Measurements from ENCODE around the gene KAZN.
"Not testable (repeated sequence)": the region's sequence is repeated elsewhere in the genome, so short reads cannot be mapped to it uniquely, and the experiment has no call there.

The KAZN gene

GRCh38 chr1:14963791-14964710, 365.6 kb downstream of the KAZN start:
- not testable (repeated sequence) for H2BK5ac ChIP-seq (ENCODE audit: low read depth, low read length, poor library complexity); H3K23ac ChIP-seq (ENCODE audit: low read length); H3K18ac ChIP-seq (ENCODE audit: low read length); H3K9ac ChIP-seq (ENCODE audit: low read length); H4K12ac ChIP-seq (ENCODE audit: low read depth, low read length); H2BK120ac ChIP-seq (ENCODE audit: insufficient read depth, low read length, poor library complexity); H3K14ac ChIP-seq (ENCODE audit: low read length); H2BK12ac ChIP-seq (ENCODE audit: low read length); DNase-seq; H3K4me2 ChIP-seq (ENCODE audit: low read length); H3K4ac ChIP-seq (ENCODE audit: low read depth, low read length); H3K79me1 ChIP-seq (ENCODE audit: low read length); H2AK5ac ChIP-seq (ENCODE audit: low read length); H3K27me3 ChIP-seq (ENCODE audit: insufficient read depth, low read length); H3K4me3 ChIP-seq (ENCODE audit: low read depth, low read length); H3K27ac ChIP-seq (ENCODE audit: low read depth, low read length); H2AFZ ChIP-seq (ENCODE audit: insufficient read depth, low read length, poor library complexity); H4K8ac ChIP-seq (ENCODE audit: low read depth, low read length); H3K4me1 ChIP-seq (ENCODE audit: control insufficient read depth in 1 of 2, insufficient read depth in 2 of 2, low read length in 2 of 2); H3K79me2 ChIP-seq (ENCODE audit: control insufficient read depth, insufficient read depth, low read length, poor library complexity); H4K91ac ChIP-seq (ENCODE audit: low read depth, low read length)
- H3K9me3 ChIP-seq (ENCODE audit: insufficient read depth, low read depth, low read length): peaks cover 10% of the 10 kb centered on the region
- peaks cover 34 to 39% of the 10 kb centered on the region in 2 experiments for H3K36me3 ChIP-seq (ENCODE audit: control insufficient read depth in 1 of 2, insufficient read depth in 2 of 2, low read length in 2 of 2)
- WGBS (ENCODE audit: extremely low coverage, insufficient coverage, insufficient read length): no CpG with 5 or more reads among the region's 10 CpGs

- Histone ChIP-seq H3K79me1 (ENCODE audit: low read length) (peaks cover 6% of the 10 kb centered on the region), H3K36me3 (ENCODE audit: control insufficient read depth in 1 of 2, insufficient read depth in 2 of 2, low read length in 2 of 2) (peaks cover 33 to 40% of the 10 kb centered on the region in 2 experiments), H3K79me2 (ENCODE audit: control insufficient read depth, insufficient read depth, low read length, poor library complexity) (no peaks in the 10 kb centered on the region), H3K4me3 (ENCODE audit: low read depth, low read length) (no peak overlapping the region), H3K4me1 (ENCODE audit: control insufficient read depth in 1 of 2, insufficient read depth in 2 of 2, low read length in 2 of 2) (peaks cover 11 to 12% of the 10 kb centered on the region in 2 experiments), H3K14ac (ENCODE audit: low read length) (no peak overlapping the region), H4K12ac (ENCODE audit: low read depth, low read length) (no peak overlapping the region), H3K18ac (ENCODE audit: low read length) (no peak overlapping the region), H3K27ac (ENCODE audit: low read depth, low read length) (no peak overlapping the region), H4K8ac (ENCODE audit: low read depth, low read length) (no peak overlapping the region), H4K91ac (ENCODE audit: low read depth, low read length) (no peak overlapping the region), H2AK5ac (ENCODE audit: low read length) (no peak overlapping the region), H2BK120ac (ENCODE audit: insufficient read depth, low read length, poor library complexity) (no peak overlapping the region), H2BK5ac (ENCODE audit: low read depth, low read length, poor library complexity) (no peak overlapping the region), H2AFZ (ENCODE audit: insufficient read depth, low read length, poor library complexity) (no peak overlapping the region), H3K27me3 (ENCODE audit: insufficient read depth, low read length) (no peaks in the 10 kb centered on the region), H3K4ac (ENCODE audit: low read depth, low read length) (no peak overlapping the region), H3K9me3 (ENCODE audit: insufficient read depth, low read depth, low read length) (peaks cover 10% of the 10 kb centered on the region), H2BK12ac (ENCODE audit: low read length) (no peak overlapping the region), H3K4me2 (ENCODE audit: low read length) (no peak overlapping the region), H3K9ac (ENCODE audit: low read length) (no peak overlapping the region), H3K23ac (ENCODE audit: low read length) (no peak overlapping the region)
- WGBS (ENCODE audit: extremely low coverage, insufficient coverage, insufficient read length): no CpG with 5 or more reads among the region's 4 CpGs
- no peak for DNase-seq
These were observed 366.2 kb downstream of the KAZN start for GRCh38 chr1:14964711-14965055.

- no peak overlapping the region for H3K23ac ChIP-seq (ENCODE audit: low read length)
- no peaks in the 10 kb centered on the region for H3K79me2 ChIP-seq (ENCODE audit: control insufficient read depth, insufficient read depth, low read length, poor library complexity)
These were observed 369.9 kb downstream of the KAZN start for GRCh38 chr1:14968251-14968851.

GRCh38 chr1:14969006-14969405, 370.5 kb downstream of the KAZN start:
- no CpG with 5 or more reads among the region's 7 CpGs for WGBS (ENCODE audit: extremely low coverage, insufficient coverage, insufficient read length)

More at GRCh38 chr1:14968251-14968851, 369.9 kb downstream of the KAZN start:
- Histone ChIP-seq H2BK120ac (ENCODE audit: insufficient read depth, low read length, poor library complexity) (no peak overlapping the region), H3K4ac (ENCODE audit: low read depth, low read length) (no peak overlapping the region), H2BK12ac (ENCODE audit: low read length) (no peak overlapping the region), H3K4me1 (ENCODE audit: control insufficient read depth in 1 of 2, insufficient read depth in 2 of 2, low read length in 2 of 2) (peaks cover 19 to 20% of the 10 kb centered on the region in 2 experiments), H3K27me3 (ENCODE audit: insufficient read depth, low read length) (no peaks in the 10 kb centered on the region), H3K36me3 (ENCODE audit: control insufficient read depth in 1 of 2, insufficient read depth in 2 of 2, low read length in 2 of 2) (peaks cover 10 to 20% of the 10 kb centered on the region in 2 experiments), H2BK5ac (ENCODE audit: low read depth, low read length, poor library complexity) (no peak overlapping the region), H4K8ac (ENCODE audit: low read depth, low read length) (no peak overlapping the region), H4K91ac (ENCODE audit: low read depth, low read length) (no peak overlapping the region), H2AFZ (ENCODE audit: insufficient read depth, low read length, poor library complexity) (no peak overlapping the region), H3K79me1 (ENCODE audit: low read length) (peaks cover 6% of the 10 kb centered on the region), H3K27ac (ENCODE audit: low read depth, low read length) (peak overlapping the region; percentile 71), H2AK5ac (ENCODE audit: low read length) (no peak overlapping the region), H3K14ac (ENCODE audit: low read length) (peak overlapping the region; percentile 26), H3K4me3 (ENCODE audit: low read depth, low read length) (no peak overlapping the region), H3K9ac (ENCODE audit: low read length) (no peak overlapping the region), H4K12ac (ENCODE audit: low read depth, low read length) (no peak overlapping the region), H3K9me3 (ENCODE audit: insufficient read depth, low read depth, low read length) (peaks cover 7% of the 10 kb centered on the region), H3K4me2 (ENCODE audit: low read length) (no peak overlapping the region), H3K18ac (ENCODE audit: low read length) (no peak overlapping the region)
- peak; percentile 58 to 67 for DNase-seq
- WGBS (ENCODE audit: extremely low coverage, insufficient coverage, insufficient read length): no CpG with 5 or more reads among the region's 15 CpGs

More at GRCh38 chr1:14969006-14969405, 370.5 kb downstream of the KAZN start:
- Histone ChIP-seq H2BK120ac (ENCODE audit: insufficient read depth, low read length, poor library complexity) (no peak overlapping the region), H2AFZ (ENCODE audit: insufficient read depth, low read length, poor library complexity) (no peak overlapping the region), H3K27me3 (ENCODE audit: insufficient read depth, low read length) (no peaks in the 10 kb centered on the region), H4K8ac (ENCODE audit: low read depth, low read length) (no peak overlapping the region), H2AK5ac (ENCODE audit: low read length) (peak overlapping the region; percentile 4), H3K9me3 (ENCODE audit: insufficient read depth, low read depth, low read length) (peaks cover 9% of the 10 kb centered on the region), H3K4me1 (ENCODE audit: control insufficient read depth in 1 of 2, insufficient read depth in 2 of 2, low read length in 2 of 2) (peaks cover 19 to 20% of the 10 kb centered on the region in 2 experiments), H3K4ac (ENCODE audit: low read depth, low read length) (peak overlapping the region; percentile 1), H3K79me2 (ENCODE audit: control insufficient read depth, insufficient read depth, low read length, poor library complexity) (no peaks in the 10 kb centered on the region), H3K9ac (ENCODE audit: low read length) (no peak overlapping the region), H3K14ac (ENCODE audit: low read length) (no peak overlapping the region), H2BK12ac (ENCODE audit: low read length) (peak overlapping the region; percentile 8), H4K91ac (ENCODE audit: low read depth, low read length) (no peak overlapping the region), H3K4me3 (ENCODE audit: low read depth, low read length) (peak overlapping the region; percentile 24), H2BK5ac (ENCODE audit: low read depth, low read length, poor library complexity) (no peak overlapping the region), H3K36me3 (ENCODE audit: control insufficient read depth in 1 of 2, insufficient read depth in 2 of 2, low read length in 2 of 2) (peaks cover 12 to 20% of the 10 kb centered on the region in 2 experiments), H3K18ac (ENCODE audit: low read length) (peak overlapping the region; percentile 28), H3K27ac (ENCODE audit: low read depth, low read length) (peak overlapping the region; percentile 71), H3K23ac (ENCODE audit: low read length) (no peak overlapping the region), H3K79me1 (ENCODE audit: low read length) (peaks cover 6% of the 10 kb centered on the region), H3K4me2 (ENCODE audit: low read length) (no peak overlapping the region), H4K12ac (ENCODE audit: low read depth, low read length) (no peak overlapping the region)
- no peak for DNase-seq
